ENCODE results near the gene FAM98A. TPM values are rescaled to one million over a fixed set of nuclear protein-coding genes. Genes with fewer than 3 reads are reported as not detected.

Gene FAM98A
- polyA plus RNA-seq, 1 donor from 2014 or later: 11.9 TPM

DNA sequence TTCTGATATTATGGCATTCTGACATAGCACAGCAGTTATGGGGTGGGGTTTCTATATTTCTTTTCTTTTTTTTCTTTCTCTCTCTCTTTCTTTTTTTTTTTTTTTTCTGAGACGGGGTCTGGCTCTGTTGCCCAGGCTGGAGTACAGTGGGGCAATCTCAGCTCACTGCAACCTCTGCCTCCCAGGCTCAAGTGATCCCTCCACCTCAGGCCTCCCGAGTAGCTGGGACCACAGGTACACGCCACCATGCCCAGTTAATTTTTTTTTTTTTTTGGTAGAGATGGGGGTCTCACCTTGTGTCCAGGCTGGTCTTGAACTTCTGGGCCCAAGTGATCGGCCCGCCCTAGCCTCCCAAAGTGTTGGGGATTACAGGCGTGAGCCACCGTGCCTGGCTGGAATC, 7.5 kb upstream of the FAM98A start:
- Mint-ChIP-seq H3K4me1 (no peaks in the 10 kb centered on the region), H3K9me3 (no peaks in the 10 kb centered on the region), H3K36me3 (no peaks in the 10 kb centered on the region), H3K27me3 (no peaks in the 10 kb centered on the region), H3K27ac (no peak overlapping the region), H3K4me3 (no peak overlapping the region)

DNA sequence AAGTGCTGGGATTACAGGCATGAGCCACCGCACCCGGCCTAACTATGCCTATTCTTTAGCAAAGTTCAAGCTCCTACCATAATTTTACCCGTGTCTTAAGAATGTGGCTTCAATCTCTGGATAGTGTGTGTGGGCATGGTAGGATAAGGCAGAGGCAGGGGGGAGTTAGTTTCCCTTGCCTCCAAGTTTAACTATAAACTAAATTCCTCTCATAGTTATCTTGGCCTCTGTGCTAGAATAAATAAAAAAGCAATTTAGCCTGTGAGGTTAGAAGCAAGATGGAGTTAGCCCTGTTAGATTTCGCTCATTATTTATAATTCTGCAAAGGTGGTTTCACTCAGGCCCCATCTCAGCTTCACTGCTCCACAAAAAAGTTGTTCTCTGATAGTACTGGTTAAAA, 7.0 kb upstream of the FAM98A start:
- Mint-ChIP-seq H3K27me3 (no peaks in the 10 kb centered on the region), H3K9me3 (no peaks in the 10 kb centered on the region), H3K4me3 (no peak overlapping the region), H3K4me1 (no peaks in the 10 kb centered on the region), H3K27ac (no peak overlapping the region), H3K36me3 (no peaks in the 10 kb centered on the region)

DNA sequence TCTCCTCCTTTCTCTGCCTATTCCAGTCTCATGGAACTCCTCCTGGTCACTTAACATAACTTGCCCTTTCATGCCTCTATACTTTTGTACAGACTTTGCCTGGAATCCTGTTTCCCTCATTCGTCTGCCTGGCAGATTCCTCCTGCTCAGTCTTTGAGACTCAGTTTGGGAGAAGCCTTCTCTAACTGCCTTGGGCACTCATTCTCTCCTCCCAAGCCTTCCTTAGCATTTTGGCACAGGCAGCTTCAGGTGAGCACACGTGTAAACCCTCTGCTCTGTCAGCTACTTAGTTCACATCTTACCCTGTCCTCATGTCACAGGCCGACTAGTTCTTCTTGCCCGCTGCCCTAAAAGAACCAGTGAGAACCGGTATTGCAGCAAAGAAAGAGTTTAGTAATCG, 6.0 kb upstream of the FAM98A start:
- H3K9me3 Mint-ChIP-seq: no peaks in the 10 kb centered on the region
- H3K27ac Mint-ChIP-seq: no peak overlapping the region
- no peaks in the 10 kb centered on the region for H3K27me3 Mint-ChIP-seq
- no peaks in the 10 kb centered on the region for H3K36me3 Mint-ChIP-seq
- peak overlapping the region in 1 of 4 donors; percentile 56 for H3K4me3 Mint-ChIP-seq
- H3K4me1 Mint-ChIP-seq: no peaks in the 10 kb centered on the region

DNA sequence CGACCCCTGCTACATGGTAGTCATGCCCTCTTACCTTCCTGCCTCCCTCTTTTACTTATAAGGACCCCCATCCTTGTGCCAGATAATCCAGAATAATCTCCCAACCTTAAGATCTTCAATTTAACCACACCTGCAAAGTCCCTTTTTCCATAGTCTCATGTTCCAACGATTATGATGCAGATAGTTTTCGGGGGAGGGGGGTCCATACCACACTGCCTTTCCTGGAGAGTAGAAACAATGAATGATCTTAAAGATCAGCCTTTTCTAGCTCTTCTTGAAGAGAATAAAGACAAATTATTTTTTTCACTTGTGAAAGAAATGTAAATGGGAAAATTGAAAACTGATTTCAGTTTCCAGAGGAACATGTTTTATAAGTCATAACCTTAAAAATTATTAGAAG, 4.3 kb upstream of the FAM98A start:
- Mint-ChIP-seq H3K4me1 (peaks cover 4 to 10% (median 7%) of the 10 kb centered on the region in 3 donors), H3K4me3 (peak overlapping the region in 1 of 4 donors; percentile 8), H3K27ac (no peak overlapping the region)

DNA sequence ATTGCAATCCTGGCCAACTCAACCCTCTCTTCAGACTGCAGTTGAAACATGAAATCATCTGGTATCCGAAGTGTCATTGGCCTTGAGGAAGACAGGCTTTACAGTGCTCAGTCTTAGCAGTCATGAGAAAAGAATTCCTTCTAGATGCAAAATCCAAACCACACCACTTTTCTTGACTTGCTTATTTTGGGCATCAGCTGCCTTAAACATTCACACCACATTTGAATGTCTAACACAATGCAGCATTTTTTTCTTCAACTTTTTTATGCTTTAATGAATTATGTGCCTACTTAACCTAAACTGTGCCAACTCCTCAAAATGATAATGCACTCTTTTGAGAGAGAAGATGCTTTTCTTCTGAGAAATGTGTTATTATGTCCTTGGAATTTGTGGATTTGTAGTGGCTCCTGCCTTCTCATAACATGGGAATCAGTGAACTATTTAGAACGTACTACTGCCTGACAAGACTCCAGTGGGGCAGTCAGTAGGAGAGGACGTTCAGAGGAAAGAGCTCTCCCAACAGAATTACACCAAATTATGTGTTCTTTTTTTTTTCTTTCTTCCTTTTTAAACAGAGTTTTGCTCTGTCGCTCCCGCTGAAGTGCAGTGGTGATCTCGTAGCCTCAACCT, 3.2 kb upstream of the FAM98A start:
- Mint-ChIP-seq H3K27ac (no peak overlapping the region), H3K9me3 (no peaks in the 10 kb centered on the region), H3K27me3 (no peaks in the 10 kb centered on the region), H3K4me1 (peaks cover 10 to 21% (median 13%) of the 10 kb centered on the region in 3 donors), H3K36me3 (peaks cover 2% of the 10 kb centered on the region), H3K4me3 (peak overlapping the region in 1 of 4 donors; percentile 41)

More for the DNA sequence above, 4.3 kb upstream of the FAM98A start:
- no peaks in the 10 kb centered on the region for H3K27me3 Mint-ChIP-seq
- no peaks in the 10 kb centered on the region for H3K36me3 Mint-ChIP-seq
- no peaks in the 10 kb centered on the region for H3K9me3 Mint-ChIP-seq

DNA sequence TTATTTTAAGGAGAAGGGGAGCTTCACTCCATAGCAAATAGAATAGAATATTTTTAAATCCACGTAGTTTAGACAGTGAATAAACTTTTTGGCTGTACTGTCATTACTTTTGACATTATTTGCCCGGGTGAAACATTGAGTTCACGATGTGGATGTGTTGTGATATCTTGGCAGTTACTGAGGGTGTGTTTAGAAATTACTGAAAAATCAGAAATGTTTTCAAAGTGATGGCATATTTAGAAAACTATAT, 769 bp upstream of the FAM98A start:
- H3K36me3 Mint-ChIP-seq: peaks cover 5% of the 10 kb centered on the region
- no peaks in the 10 kb centered on the region for H3K9me3 Mint-ChIP-seq
- H3K27ac Mint-ChIP-seq: peak overlapping the region; percentile 85 to 99 (median 95)
- H3K4me1 Mint-ChIP-seq: peaks cover 18 to 31% (median 19%) of the 10 kb centered on the region in 3 donors
- peak overlapping the region; percentile 91 to 100 (median 97) for H3K4me3 Mint-ChIP-seq
- no peaks in the 10 kb centered on the region for H3K27me3 Mint-ChIP-seq

DNA sequence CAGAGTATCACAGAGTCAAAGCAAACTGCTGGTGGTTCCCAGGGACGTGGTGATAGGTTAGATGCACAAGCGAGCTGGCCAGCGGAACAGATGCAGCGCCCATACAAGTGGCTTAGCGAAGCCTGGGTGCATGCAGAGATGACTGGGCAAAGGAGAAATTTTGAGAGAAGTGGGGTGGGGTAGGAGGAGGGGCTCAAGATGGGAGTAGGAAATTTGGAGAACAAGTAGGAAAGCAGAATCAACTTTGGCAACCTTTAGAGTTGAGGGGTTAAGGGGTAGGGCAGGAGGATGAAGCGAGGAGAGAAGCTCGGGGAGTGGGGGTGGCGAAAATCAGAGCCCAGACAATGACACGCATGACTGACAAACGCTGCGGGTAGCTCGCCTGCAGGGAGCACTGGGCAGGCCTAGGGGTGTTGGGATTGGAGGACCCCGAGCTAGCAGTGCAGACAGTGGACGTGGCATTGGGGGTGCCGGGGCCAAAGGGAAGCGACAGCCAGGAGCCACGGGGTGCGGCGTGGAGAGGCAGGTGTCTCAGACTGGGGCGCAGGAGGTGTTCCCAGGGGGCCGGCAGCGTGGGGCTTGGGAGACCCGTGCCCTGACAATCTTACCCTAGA, 431 bp downstream of the FAM98A start:
- Mint-ChIP-seq H3K36me3 (peaks cover 9% of the 10 kb centered on the region), H3K9me3 (no peaks in the 10 kb centered on the region), H3K27me3 (no peaks in the 10 kb centered on the region), H3K4me1 (peaks cover 19 to 35% (median 25%) of the 10 kb centered on the region in 3 donors), H3K4me3 (peak overlapping the region; percentile 91 to 100 (median 97)), H3K27ac (peak overlapping the region; percentile 85 to 99 (median 95))

DNA sequence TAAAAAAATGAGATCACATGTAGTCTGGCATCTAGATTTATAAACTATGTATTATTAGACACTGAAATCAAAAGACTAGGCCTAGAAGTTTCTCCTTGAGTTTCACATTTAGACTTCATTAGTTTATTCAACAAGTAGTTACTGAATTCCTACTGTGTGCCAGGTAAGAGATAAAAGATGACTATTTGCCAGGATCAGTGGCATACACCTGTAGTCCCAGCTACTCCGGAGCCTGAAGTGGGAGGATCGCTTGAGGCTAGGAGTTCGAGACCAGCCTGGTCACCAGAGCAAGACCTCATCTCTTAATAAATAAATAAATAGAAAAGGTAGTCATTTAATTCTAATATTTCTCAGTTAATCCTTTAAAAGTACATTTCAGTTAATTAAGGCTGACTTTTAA, 2.1 kb downstream of the FAM98A start:
- Mint-ChIP-seq H3K4me3 (peak overlapping the region in 2 of 4 donors; percentile 91 to 100), H3K9me3 (no peaks in the 10 kb centered on the region), H3K36me3 (peaks cover 9% of the 10 kb centered on the region), H3K27ac (peak overlapping the region in 2 of 3 donors; percentile 73 to 85), H3K4me1 (peaks cover 25 to 35% (median 28%) of the 10 kb centered on the region in 3 donors), H3K27me3 (no peaks in the 10 kb centered on the region)

DNA sequence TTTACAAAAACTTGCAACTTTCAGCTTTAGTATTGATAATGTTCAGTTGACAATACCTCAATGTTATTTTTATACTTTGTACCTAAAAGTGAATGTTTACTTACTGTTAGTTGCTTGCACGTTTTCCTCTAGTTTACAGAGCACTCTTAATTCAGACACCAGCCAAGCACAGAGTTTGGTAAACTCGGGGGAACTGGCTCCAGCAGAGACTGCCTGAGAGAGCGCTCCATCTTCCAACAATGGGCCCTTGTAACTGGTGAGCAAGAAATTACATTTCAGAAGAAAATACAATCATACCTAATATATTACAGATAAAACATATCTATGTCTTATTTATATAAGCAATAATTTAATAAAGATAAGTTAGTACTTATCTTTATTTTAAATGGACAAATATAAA, 3.7 kb downstream of the FAM98A start:
- H3K9me3 Mint-ChIP-seq: no peaks in the 10 kb centered on the region
- peak overlapping the region in 1 of 3 donors; percentile 7 for H3K27ac Mint-ChIP-seq
- peak overlapping the region in 1 of 4 donors; percentile 17 for H3K4me3 Mint-ChIP-seq

DNA sequence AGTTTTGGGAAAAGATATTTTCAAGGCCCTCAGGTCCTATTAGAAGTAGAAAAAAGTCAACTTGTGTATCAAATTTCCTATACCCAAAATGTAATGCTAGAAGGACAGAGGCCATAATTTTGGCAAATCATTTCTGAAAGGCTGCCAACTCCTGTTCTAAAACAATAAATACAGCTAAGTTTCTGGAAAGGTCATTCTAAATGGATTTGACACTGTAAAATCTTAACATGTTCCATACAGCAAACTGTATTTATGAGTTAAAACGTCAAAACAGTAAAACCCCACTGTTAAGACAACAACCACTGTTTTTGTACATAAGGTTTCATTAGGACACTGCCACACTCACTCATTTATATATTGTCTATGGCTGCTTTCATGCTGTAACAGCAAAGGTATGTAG, 9.7 kb downstream of the FAM98A start:
- no peak overlapping the region for H3K27ac Mint-ChIP-seq
- peaks cover 7% of the 10 kb centered on the region for H3K36me3 Mint-ChIP-seq
- no peak overlapping the region for H3K4me3 Mint-ChIP-seq
- no peaks in the 10 kb centered on the region for H3K27me3 Mint-ChIP-seq
- peaks cover 3 to 6% (median 5%) of the 10 kb centered on the region in 3 donors for H3K4me1 Mint-ChIP-seq
- H3K9me3 Mint-ChIP-seq: no peaks in the 10 kb centered on the region

More for the DNA sequence above, 3.7 kb downstream of the FAM98A start:
- Mint-ChIP-seq H3K4me1 (peaks cover 25 to 35% (median 28%) of the 10 kb centered on the region in 3 donors), H3K27me3 (no peaks in the 10 kb centered on the region), H3K36me3 (peaks cover 9% of the 10 kb centered on the region)

DNA sequence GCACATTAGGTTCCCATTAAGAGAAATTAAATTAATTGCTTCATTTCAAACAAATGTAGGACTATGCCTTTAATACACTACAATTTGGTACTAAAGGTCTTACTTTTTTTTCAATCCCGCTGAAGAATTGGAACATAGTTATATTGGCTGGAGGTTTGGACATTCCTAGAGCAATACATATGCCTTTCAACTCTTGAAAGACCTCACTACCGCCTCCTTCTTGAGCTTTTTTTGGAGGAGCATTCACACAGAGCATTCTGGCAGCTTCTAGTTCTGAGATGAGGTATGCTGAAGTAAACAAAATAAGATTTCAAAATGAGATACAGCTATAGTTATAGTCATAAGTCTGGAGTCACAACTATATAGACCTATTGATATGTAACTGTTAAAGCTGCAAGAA, 10.9 kb downstream of the FAM98A start:
- Mint-ChIP-seq H3K9me3 (no peaks in the 10 kb centered on the region), H3K4me3 (no peak overlapping the region), H3K27me3 (no peaks in the 10 kb centered on the region), H3K4me1 (peaks cover 1 to 9% (median 3%) of the 10 kb centered on the region in 3 donors), H3K36me3 (peaks cover 6% of the 10 kb centered on the region), H3K27ac (no peak overlapping the region)

DNA sequence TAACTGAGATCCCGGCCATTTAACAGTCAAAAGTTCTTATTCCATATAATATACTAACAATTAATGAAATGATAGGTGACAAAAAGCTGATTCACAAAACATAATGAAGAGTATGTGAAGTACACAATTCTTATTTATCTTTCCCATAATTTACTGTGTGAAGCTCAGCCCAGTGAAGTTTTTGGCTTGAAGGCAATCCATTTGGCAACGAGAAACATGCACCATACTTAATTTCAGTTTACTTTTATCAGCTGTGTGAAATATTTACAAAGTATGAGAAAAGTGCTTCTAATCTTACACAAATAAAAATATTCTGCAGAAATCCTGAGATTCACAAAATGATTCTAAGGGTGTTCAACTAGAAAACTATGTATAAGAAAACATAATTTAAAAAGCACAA, 12.3 kb downstream of the FAM98A start:
- no peaks in the 10 kb centered on the region for H3K9me3 Mint-ChIP-seq
- no peaks in the 10 kb centered on the region for H3K27me3 Mint-ChIP-seq
- peaks cover 7 to 11% (median 8%) of the 10 kb centered on the region in 3 donors for H3K4me1 Mint-ChIP-seq
- peak overlapping the region in 1 of 3 donors; percentile 46 for H3K27ac Mint-ChIP-seq
- H3K4me3 Mint-ChIP-seq: no peak overlapping the region
- peaks cover 6% of the 10 kb centered on the region for H3K36me3 Mint-ChIP-seq

DNA sequence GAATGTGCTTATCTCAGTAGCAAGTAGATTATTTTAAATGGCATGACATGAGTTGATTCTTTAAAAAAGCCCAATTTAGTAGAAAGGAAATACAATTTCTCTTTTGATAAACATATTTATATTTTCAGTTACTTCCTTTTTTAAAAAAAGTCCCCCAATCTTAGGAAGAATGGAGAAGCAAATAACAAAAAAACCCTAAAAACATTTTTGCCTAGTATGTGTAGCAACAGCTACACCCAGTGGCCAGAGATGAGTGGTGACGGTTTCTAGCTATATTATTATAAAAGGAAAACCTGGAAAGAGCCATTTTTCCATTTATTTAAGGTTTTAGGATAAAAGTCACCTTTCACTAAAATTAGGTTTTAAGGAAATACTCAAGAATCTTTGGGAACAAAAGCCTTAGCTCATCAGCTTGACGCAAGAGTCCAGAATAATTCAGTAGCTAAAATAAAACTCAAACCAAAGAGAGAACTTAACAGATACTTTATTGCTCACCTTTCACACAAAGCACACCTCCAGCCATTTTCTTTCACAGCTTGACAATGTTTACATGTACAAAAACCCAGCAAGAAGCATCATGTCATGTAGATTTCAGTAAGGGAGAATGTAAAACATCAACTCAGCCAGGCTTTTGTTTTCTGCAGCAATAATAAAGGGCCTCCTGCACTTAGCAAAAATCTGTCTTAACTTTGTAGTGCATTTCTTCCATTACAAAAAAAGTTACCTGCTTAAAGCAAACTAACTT, 15.7 kb downstream of the FAM98A start:
- H3K4me1 Mint-ChIP-seq: peaks cover 11 to 13% (median 12%) of the 10 kb centered on the region in 3 donors
- H3K4me3 Mint-ChIP-seq: no peak overlapping the region
- H3K9me3 Mint-ChIP-seq: no peaks in the 10 kb centered on the region
- peak overlapping the region in 1 of 3 donors; percentile 18 for H3K27ac Mint-ChIP-seq
- H3K27me3 Mint-ChIP-seq: no peaks in the 10 kb centered on the region
- peaks cover 6% of the 10 kb centered on the region for H3K36me3 Mint-ChIP-seq

DNA sequence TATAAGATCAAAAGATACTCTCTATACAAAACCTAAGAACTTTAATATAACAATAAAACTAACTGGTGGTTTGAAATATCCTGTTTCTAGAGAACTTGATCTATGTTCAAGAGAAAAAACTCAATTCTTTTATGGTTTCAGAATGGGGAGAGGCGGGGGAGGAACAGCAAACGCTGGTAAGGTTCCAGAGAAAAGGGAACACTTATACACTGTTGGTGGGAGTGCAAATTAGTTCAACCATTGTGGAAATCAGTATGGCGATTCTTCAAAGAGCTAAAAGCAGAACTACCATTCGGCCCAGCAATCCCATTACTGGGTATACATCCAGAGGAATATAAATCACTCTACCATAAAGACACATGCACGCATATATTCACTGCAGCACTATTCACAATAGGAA, 17.2 kb downstream of the FAM98A start:
- Mint-ChIP-seq H3K4me1 (peaks cover 13 to 17% (median 14%) of the 10 kb centered on the region in 3 donors), H3K27me3 (no peaks in the 10 kb centered on the region), H3K36me3 (peaks cover 6% of the 10 kb centered on the region), H3K27ac (peak overlapping the region in 2 of 3 donors; percentile 4 to 69), H3K4me3 (no peak overlapping the region), H3K9me3 (no peaks in the 10 kb centered on the region)

DNA sequence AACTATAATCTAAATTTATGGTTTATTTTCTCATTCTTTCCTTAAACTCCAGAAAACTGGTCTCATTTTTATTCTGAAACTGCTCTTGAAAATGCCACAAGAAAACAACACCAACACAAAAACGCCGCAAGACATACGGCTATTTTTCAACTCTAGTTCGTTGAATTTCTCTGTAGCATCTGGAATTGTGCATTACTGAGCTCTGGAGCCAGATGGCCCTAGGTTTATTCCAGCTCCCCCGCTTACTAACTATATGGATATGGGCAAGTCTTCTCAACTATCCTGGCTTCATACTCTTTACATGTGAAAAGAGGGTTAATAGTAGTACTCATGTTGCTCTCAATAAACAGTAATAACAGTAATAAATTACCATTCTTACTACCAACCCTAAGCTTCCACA, 19.9 kb downstream of the FAM98A start:
- no peak overlapping the region for H3K4me3 Mint-ChIP-seq
- no peaks in the 10 kb centered on the region for H3K27me3 Mint-ChIP-seq
- H3K36me3 Mint-ChIP-seq: no peaks in the 10 kb centered on the region
- H3K9me3 Mint-ChIP-seq: no peaks in the 10 kb centered on the region
- H3K27ac Mint-ChIP-seq: peak overlapping the region in 1 of 3 donors; percentile 71
- H3K4me1 Mint-ChIP-seq: peaks cover 13 to 17% (median 14%) of the 10 kb centered on the region in 3 donors

Measured in IgD-negative memory B cell (primary cell).